Mesendoderm (in vitro differentiated cells): ENCODE measurements around the gene RSAD1.

ENCODE experiments used
- DNase-seq: peaks from one replicate; pipeline ENCODE4 v3.0.0; 2013
- H2AK5ac ChIP-seq: 2 replicates; pipeline ENCODE4 v1.6.1; 2013; ENCODE audit warnings: low read length, inconsistent platforms
- H2BK120ac ChIP-seq: 2 replicates; pipeline ENCODE4 v1.6.1; 2013; ENCODE audit warnings: low read depth, mild to moderate bottlenecking, low read length, moderate library complexity, mixed read lengths
- H2BK15ac ChIP-seq: replicated peaks from 2 replicates; pipeline ENCODE4 v1.6.1; 2013; ENCODE audit warnings: low read depth, mild to moderate bottlenecking, moderate library complexity
- H2BK5ac ChIP-seq: 2 replicates; pipeline ENCODE4 v1.6.1; 2013; ENCODE audit warnings: low read length, inconsistent platforms
- H3K18ac ChIP-seq: 2 replicates; pipeline ENCODE4 v1.6.1; 2013; ENCODE audit warnings: mild to moderate bottlenecking, low read length, mixed read lengths
- H3K23ac ChIP-seq: one replicate; pipeline ENCODE4 v1.6.1; 2013; ENCODE audit warnings: low read length
- H3K27ac ChIP-seq: 2 replicates; pipeline ENCODE4 v1.5.1; 2013; ENCODE audit warnings: low read depth, mild to moderate bottlenecking, inconsistent platforms, low read length, moderate library complexity
- H3K27me3 ChIP-seq: 2 replicates; pipeline ENCODE4 v1.6.1; 2013; ENCODE audit warnings: low read length, control low read depth, mild to moderate bottlenecking, inconsistent platforms; ENCODE audit not compliant: insufficient read depth, poor library complexity
- H3K36me3 ChIP-seq: 2 replicates; pipeline ENCODE4 v1.6.1; 2013; ENCODE audit warnings: low read length, inconsistent platforms; ENCODE audit not compliant: control insufficient read depth, insufficient read depth
- H3K4ac ChIP-seq: one replicate; pipeline ENCODE4 v1.6.1; 2013; ENCODE audit warnings: low read depth, mild to moderate bottlenecking, low read length, moderate library complexity
- H3K4me1 ChIP-seq: 2 replicates; pipeline ENCODE4 v1.6.1; 2013; ENCODE audit warnings: low read depth, low read length, inconsistent platforms; ENCODE audit not compliant: control insufficient read depth
- H3K4me2 ChIP-seq: 2 replicates; pipeline ENCODE4 v1.6.1; 2013; ENCODE audit warnings: low read length
- H3K4me3 ChIP-seq: 2 replicates; pipeline ENCODE4 v1.5.1; 2013; ENCODE audit warnings: mild to moderate bottlenecking, low read length
- H3K56ac ChIP-seq: one replicate; pipeline ENCODE4 v1.6.1; 2013; ENCODE audit warnings: low read length
- H3K79me1 ChIP-seq: 2 replicates; pipeline ENCODE4 v1.6.1; 2013; ENCODE audit warnings: low read length, inconsistent platforms
- H3K79me2 ChIP-seq: 2 replicates; pipeline ENCODE4 v1.6.1; 2013; ENCODE audit warnings: mild to moderate bottlenecking, low read length; ENCODE audit not compliant: control insufficient read depth, insufficient read depth
- H3K9ac ChIP-seq: 2 replicates; pipeline ENCODE4 v1.6.1; 2013; ENCODE audit warnings: low read length, inconsistent platforms
- H4K5ac ChIP-seq: one replicate; pipeline ENCODE4 v1.6.1; 2013; ENCODE audit warnings: low read length
- H4K8ac ChIP-seq: one replicate; pipeline ENCODE4 v1.6.1; 2013; ENCODE audit warnings: low read depth, mild to moderate bottlenecking, control low read depth, low read length, moderate library complexity
- WGBS: extraction: QIAGEN DNeasy Blood & Tissue Kit; methylation state at CpG from one replicate; pipeline ENCODE4 v1.1.7; 2013; ENCODE audit warnings: low lambda C conversion rate, missing lambda C conversion rate; ENCODE audit not compliant: insufficient coverage; ENCODE audit errors: extremely low coverage; 5-methylcytosine and 5-hydroxymethylcytosine counted together

The RSAD1 gene

DNA sequence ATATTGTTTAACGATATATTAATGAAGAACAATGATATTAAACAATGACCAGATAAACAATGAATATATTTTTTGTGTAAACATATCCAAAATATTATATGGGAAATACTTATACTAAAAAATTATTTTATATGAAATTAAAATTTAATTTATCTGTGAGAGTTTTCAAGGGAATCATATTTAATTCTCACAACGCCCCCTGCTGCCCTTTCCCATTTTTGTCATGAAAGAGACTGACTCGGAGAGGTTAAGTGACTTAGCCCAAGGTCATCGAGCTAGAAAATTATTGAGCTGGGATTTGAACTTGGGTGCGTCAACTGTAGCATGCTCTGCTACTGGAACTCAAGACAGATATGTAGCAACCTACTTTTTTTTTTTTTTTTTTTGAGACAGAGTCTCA is 22.4 kb downstream of the RSAD1 start:
- H3K56ac ChIP-seq = no peak overlapping the region
- H2BK15ac ChIP-seq = no peak overlapping the region
- H2BK120ac ChIP-seq = no peak overlapping the region
- no peak overlapping the region for H3K27ac ChIP-seq
- H2BK5ac ChIP-seq = no peak overlapping the region
- no peak overlapping the region for H4K5ac ChIP-seq
- WGBS = 100% methylated on average over 1 of the region's 5 CpGs
- H3K18ac ChIP-seq = no peak overlapping the region
- no peaks in the 10 kb centered on the region for H3K4me1 ChIP-seq
- no peak overlapping the region for H4K8ac ChIP-seq
- H3K4me3 ChIP-seq = no peak overlapping the region
- H3K9ac ChIP-seq = no peak overlapping the region
- no peaks in the 10 kb centered on the region for H3K36me3 ChIP-seq
- H3K79me1 ChIP-seq = no peaks in the 10 kb centered on the region
- no peak overlapping the region for H2AK5ac ChIP-seq
- no peak overlapping the region for H3K23ac ChIP-seq
- no peak overlapping the region for H3K4me2 ChIP-seq
- H3K27me3 ChIP-seq = no peaks in the 10 kb centered on the region
- H3K4ac ChIP-seq = no peak overlapping the region
- H3K79me2 ChIP-seq = no peaks in the 10 kb centered on the region
- DNase-seq = peak; percentile 35

GRCh38 chr17:50502301-50502990 is 23.8 kb downstream of the RSAD1 start:
- no peak overlapping the region for H2BK120ac ChIP-seq
- no peak overlapping the region for H3K4me3 ChIP-seq
- H4K5ac ChIP-seq = no peak overlapping the region
- no peaks in the 10 kb centered on the region for H3K79me2 ChIP-seq
- no peak overlapping the region for H2AK5ac ChIP-seq
- no peak overlapping the region for H3K56ac ChIP-seq
- DNase-seq = no peak
- no CpG with 5 or more reads among the region's 9 CpGs for WGBS
- H3K18ac ChIP-seq = no peak overlapping the region
- H3K27ac ChIP-seq = no peak overlapping the region
- no peak overlapping the region for H4K8ac ChIP-seq
- no peaks in the 10 kb centered on the region for H3K27me3 ChIP-seq
- H2BK15ac ChIP-seq = no peak overlapping the region
- H3K9ac ChIP-seq = no peak overlapping the region
- no peak overlapping the region for H3K4me2 ChIP-seq
- no peak overlapping the region for H3K23ac ChIP-seq
- no peaks in the 10 kb centered on the region for H3K36me3 ChIP-seq
- H3K79me1 ChIP-seq = no peaks in the 10 kb centered on the region
- H3K4me1 ChIP-seq = no peaks in the 10 kb centered on the region
- H2BK5ac ChIP-seq = no peak overlapping the region
- H3K4ac ChIP-seq = no peak overlapping the region

GRCh38 chr17:50505591-50506130 is 27.0 kb downstream of the RSAD1 start:
- Histone ChIP-seq H2AK5ac (no peak overlapping the region), H4K8ac (no peak overlapping the region), H2BK120ac (no peak overlapping the region), H3K4me3 (no peak overlapping the region), H2BK15ac (no peak overlapping the region), H3K56ac (no peak overlapping the region), H3K4me2 (no peak overlapping the region), H3K23ac (no peak overlapping the region), H3K79me2 (no peaks in the 10 kb centered on the region), H4K5ac (no peak overlapping the region), H3K27me3 (no peaks in the 10 kb centered on the region), H3K4me1 (peaks cover 3% of the 10 kb centered on the region), H3K18ac (no peak overlapping the region), H3K79me1 (no peaks in the 10 kb centered on the region), H3K4ac (no peak overlapping the region), H3K36me3 (no peaks in the 10 kb centered on the region), H2BK5ac (no peak overlapping the region), H3K9ac (no peak overlapping the region), H3K27ac (no peak overlapping the region)
- WGBS = no CpG with 5 or more reads among the region's 7 CpGs
- DNase-seq = no peak

- H3K56ac ChIP-seq = no peak overlapping the region
- H2BK15ac ChIP-seq = no peak overlapping the region
- H3K27me3 ChIP-seq = no peaks in the 10 kb centered on the region
- H3K18ac ChIP-seq = no peak overlapping the region
- peaks cover 3% of the 10 kb centered on the region for H3K4me1 ChIP-seq
- H3K4me2 ChIP-seq = no peak overlapping the region
- no peak overlapping the region for H3K9ac ChIP-seq
- WGBS = no CpG with 5 or more reads among the region's 7 CpGs
- no peak overlapping the region for H2AK5ac ChIP-seq
- H3K27ac ChIP-seq = no peak overlapping the region
- no peak overlapping the region for H2BK5ac ChIP-seq
- no peak for DNase-seq
- H3K79me2 ChIP-seq = no peaks in the 10 kb centered on the region
- H3K4me3 ChIP-seq = no peak overlapping the region
- no peak overlapping the region for H3K4ac ChIP-seq
- no peaks in the 10 kb centered on the region for H3K36me3 ChIP-seq
- H4K5ac ChIP-seq = no peak overlapping the region
- no peak overlapping the region for H4K8ac ChIP-seq
- H2BK120ac ChIP-seq = no peak overlapping the region
- no peaks in the 10 kb centered on the region for H3K79me1 ChIP-seq
- no peak overlapping the region for H3K23ac ChIP-seq
Measured at GRCh38 chr17:50506298-50506697, 27.6 kb downstream of the RSAD1 start.

- no peaks in the 10 kb centered on the region for H3K27me3 ChIP-seq
- no peaks in the 10 kb centered on the region for H3K79me2 ChIP-seq
- no peak within 1 kb of the TSS for H3K27ac ChIP-seq
- peaks cover 3% of the 10 kb centered on the region for H3K4me1 ChIP-seq
- peak; percentile 88 for DNase-seq
- H3K79me1 ChIP-seq = no peaks in the 10 kb centered on the region
- no peaks in the 10 kb centered on the region for H3K36me3 ChIP-seq
- H3K4ac ChIP-seq = peak within 1 kb of the TSS; percentile 56
- no peak within 1 kb of the TSS for H2BK5ac ChIP-seq
- peak within 1 kb of the TSS; percentile 21 for H3K18ac ChIP-seq
- H2BK15ac ChIP-seq = no peak within 1 kb of the TSS
- H3K4me2 ChIP-seq = peak within 1 kb of the TSS; percentile 61
- H3K56ac ChIP-seq = peak within 1 kb of the TSS; percentile 91
- peak within 1 kb of the TSS; percentile 34 for H2BK120ac ChIP-seq
- no CpG with 5 or more reads among the region's 66 CpGs for WGBS
- no peak within 1 kb of the TSS for H3K23ac ChIP-seq
- no peak within 1 kb of the TSS for H2AK5ac ChIP-seq
- H4K8ac ChIP-seq = no peak within 1 kb of the TSS
- H3K4me3 ChIP-seq = peak within 1 kb of the TSS; percentile 57
- H4K5ac ChIP-seq = peak within 1 kb of the TSS; percentile 39
- H3K9ac ChIP-seq = peak within 1 kb of the TSS; percentile 80
Measured at GRCh38 chr17:50507871-50508572, 29.4 kb downstream of the RSAD1 start, which contains the start of gene MYCBPAP. Gene MYCBPAP (plus strand): TSS chr17:50508439. CDS start chr17:50508675, 236 bp downstream.
